SK-N-MC (cell line): Measurements from ENCODE around the gene SLC27A4.

Experiments
- EZH2 ChIP-seq: fragments of 200-600 bp; sonication (generic); IDR thresholded peaks from one replicate; pipeline ENCODE4 v1.6.1; 2017; ENCODE audit warnings: antibody characterized with exemption
- FOXP2 ChIP-seq: optimal IDR thresholded peaks from 2 replicates; pipeline ENCODE3; 2011; ENCODE audit warnings: mild to moderate bottlenecking, moderate library complexity; ENCODE audit not compliant: insufficient read depth; ENCODE audit errors: extremely low read length, control extremely low read depth
- POLR2AphosphoS5 ChIP-seq: IDR thresholded peaks from 2 replicates; pipeline ENCODE4 v1.6.1; 2012; ENCODE audit warnings: mild to moderate bottlenecking, low read depth, low read length, borderline replicate concordance

DNA sequence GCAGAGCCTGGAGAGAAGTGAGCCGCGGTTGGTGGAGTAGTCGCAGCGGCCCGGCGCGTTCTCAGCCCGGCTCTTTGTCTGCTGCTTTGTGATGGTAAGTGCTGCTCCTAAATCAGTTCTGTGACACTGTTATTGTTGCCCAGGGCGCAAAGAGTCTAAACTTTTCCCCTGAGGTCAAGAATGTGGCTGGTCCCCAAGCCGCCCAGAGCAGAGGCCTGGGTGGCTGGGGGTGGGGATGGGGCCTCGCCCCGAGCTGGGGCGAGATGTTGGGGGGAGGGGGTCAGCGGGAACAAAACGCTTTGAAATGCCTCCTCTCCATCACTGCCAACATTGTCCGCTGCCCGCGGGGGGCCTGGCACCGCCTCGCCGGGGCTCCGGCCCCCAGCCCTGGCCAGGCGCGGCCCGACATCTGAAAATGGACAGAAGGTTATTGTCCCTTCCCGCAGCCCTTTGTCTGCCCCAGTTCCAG is 68.7 kb downstream of the SLC27A4 start:
- TF ChIP-seq EZH2, result no peak
- TF ChIP-seq POLR2AphosphoS5, result no peak
- TF ChIP-seq FOXP2, result no peak
